Adrenal gland (tissue), 5 donors: ENCODE measurements around the gene EYS.

Experiments
- CTCF ChIP-seq, 6 experiments: fragments of 450-650 bp in 4 of 6; fragments of 200-600 bp in 2 of 6; sonication (generic) in 1 of 6; IDR thresholded peaks; 1 replicate in 5 of 6; 2 replicates in 1 of 6; pipeline versions ENCODE4 v1.5.1 to v1.8.0; 2016 to 2021; ENCODE audit warnings: antibody characterized with exemption in 6 of 6, mild to moderate bottlenecking in 2 of 6, moderate library complexity in 1 of 6
- POLR2A ChIP-seq, 2 donors: fragments of 450-650 bp; IDR thresholded peaks; one replicate each; pipeline ENCODE4 v1.6.1; 2017; ENCODE audit warnings: antibody characterized with exemption in 2 of 2, mild to moderate bottlenecking in 2 of 2, moderate library complexity in 1 of 2
- donor health status: DM: no; HTN: no; CAD: no.

DNA sequence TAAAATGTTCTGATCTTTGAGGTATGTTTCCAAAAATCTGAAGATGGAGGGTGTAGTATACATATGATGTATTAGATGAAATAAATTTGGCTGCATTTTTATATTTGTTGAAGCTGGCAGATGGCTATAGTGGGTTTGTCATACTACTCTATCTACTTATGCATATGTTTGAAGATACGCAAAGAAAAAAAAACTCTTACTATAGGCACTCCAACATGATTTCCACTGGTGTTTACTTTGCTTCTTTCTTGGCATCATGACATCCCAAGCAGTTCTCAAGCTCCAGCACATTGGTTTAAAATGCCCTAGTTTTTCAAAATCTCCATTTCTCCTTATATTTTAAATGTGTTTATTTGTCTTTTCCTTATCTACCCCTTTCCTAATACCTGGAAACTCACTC, 1359.6 kb downstream of the EYS start:
- no peak for TF ChIP-seq CTCF (IDR thresholded peaks at IDR 0.05)
- no peak for TF ChIP-seq POLR2A (IDR thresholded peaks at IDR 0.05)
